A549 treated with AZD9567 at 1 μM for 4 hours (cell line): ENCODE measurements around the gene ATG3. TPM values are rescaled to one million over a fixed set of nuclear protein-coding genes. Genes with fewer than 3 reads are reported as not detected.

Source experiments
- total RNA-seq: library from RNA; stranded (reverse); fragments of 200-300 nt; extraction: Qiagen RNA extraction; gene quantifications from 5 replicates; pipeline ENCODE4 v1.2.3, GENCODE V29; 2022; ENCODE audit not compliant: insufficient read depth

Gene ATG3
- total RNA-seq: 45.2 to 58.1 TPM (median 47.0 TPM) in 5 replicates

DNA sequence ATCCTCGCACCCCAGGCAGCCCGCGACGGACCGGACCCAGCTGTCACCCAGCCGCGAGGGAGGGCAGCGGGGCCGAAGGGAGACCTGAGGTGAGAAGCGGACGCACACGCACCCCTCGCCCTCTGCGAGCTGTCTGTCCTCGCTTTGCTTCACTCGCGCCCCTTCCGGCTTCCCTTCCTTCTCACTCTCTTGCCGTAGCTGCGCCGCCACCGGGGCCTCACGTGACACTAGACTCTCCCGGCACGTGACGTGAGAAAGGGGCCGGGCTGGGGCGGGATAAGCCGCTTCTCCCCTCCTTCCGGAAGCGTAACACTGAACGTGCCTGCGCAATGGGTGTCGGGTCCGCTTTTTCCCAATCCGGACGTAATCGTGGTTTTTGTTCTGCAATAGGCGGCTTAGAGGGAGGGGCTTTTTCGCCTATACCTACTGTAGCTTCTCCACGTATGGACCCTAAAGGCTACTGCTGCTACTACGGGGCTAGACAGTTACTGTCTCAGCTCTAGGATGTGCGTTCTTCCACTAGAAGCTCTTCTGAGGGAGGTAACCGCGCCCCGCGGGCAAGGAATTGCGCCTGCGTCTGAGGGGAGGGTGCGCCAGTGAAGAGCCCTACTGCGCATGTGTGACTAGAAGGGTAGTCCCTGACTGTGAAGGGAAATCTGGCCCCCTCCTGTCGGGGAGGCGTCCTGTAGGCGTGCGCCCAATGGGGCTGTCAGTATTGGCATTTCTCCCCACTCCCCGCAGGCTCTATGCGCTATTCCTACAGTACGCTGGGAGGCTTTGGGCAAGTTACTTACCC, at the start of gene ATG3, which contains the start of gene SLC35A5:
Gene ATG3, minus strand, starts transcription at position 229 of the 796 bp plus-strand sequence. CDS start 434 bp downstream, outside the sequence.
Gene SLC35A5, plus strand, starts transcription at position 312 of the 796 bp plus-strand sequence. CDS start 1,359 bp downstream, outside the sequence.

DNA sequence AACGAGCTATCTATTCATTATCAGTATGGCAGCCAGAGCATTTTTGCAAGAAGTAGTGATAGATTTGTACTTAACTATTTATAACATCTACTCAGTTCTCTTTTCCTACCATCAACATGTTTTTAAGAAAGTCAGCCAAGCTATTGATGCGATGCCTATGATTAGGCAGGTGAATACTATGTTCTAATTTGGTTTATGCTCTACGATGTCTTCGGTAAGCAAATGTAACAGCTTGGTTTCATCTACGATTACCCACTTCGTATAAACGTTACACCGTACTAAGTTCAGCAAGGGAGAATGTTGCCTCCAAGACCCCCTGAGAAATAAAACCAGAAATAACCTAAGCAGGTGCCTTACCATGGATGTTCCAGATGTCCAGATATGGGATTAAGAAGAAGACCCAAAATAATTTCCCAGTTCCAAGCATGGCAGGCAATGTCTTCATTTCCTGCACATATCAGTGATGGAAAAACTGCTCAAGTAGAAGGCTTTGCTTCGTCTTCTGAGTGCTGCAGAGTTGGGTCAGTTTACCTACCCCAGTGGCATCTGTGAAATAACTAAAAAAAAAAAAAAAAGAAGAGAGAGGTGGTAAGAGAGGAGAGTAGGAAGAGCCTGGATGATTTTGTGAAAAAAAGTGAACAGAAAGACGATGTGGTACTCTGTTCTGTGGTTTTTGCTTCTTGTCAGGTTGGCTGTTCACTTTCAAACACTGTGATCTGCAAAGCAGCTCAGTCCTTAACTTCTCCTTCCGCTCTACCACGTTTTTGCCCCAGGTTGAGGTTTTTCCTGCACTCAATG, 62.6 kb downstream of the ATG3 start, which contains the start of gene BTLA:
Gene BTLA, minus strand, starts transcription at position 559 of the 798 bp plus-strand sequence. Its CDS starts 114 bp downstream, at position 445.

Other genes with a start within 250 kb of the ATG3 start
- not detected in 5 replicates for gene CD200, start 228.8 kb downstream of the ATG3 start, total RNA-seq
- not detected in 5 replicates for gene BTLA, start 62.5 kb downstream of the ATG3 start, total RNA-seq
- gene SLC35A5, start 83 bp upstream of the ATG3 start, total RNA-seq: 15.9 to 25.4 TPM (median 18.2 TPM) in 5 replicates
- gene CCDC80, start 79.2 kb upstream of the ATG3 start, total RNA-seq: 35.4 to 53.9 TPM (median 44.1 TPM) in 5 replicates